ENCODE results near the gene REXO4.

The REXO4 gene

DNA sequence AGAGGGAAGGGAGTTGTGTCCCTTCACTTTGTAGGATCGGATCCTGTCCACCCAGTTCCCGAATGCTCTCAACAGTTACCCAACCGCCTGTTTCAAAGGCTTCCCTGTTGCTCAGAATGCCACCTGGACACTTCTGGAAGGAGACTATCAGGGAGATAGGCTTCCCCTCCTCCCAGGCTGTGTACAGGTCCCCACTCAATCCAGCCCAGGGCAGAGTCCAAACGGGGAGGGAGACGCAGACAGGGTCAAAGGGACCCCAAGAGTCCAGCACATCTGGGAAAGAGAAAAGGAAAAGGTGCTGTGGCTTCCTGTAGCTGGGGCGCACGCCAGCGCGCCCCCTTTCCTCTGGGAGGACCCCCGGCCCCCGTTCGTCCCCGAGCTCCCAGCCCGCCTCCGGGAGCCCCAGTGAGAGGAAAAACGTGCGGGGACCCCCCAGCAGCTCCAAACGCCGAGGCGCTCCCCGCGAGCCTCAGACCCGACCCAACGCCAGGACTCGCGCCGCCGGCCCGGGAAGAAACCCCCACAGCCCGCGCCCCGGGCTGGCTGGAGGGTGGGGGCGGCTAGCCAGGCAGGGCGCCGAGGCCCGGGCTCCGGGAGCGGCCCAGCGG lies 42.6 kb downstream of the REXO4 start (continued):
- TF ChIP-seq, protein P1, sequence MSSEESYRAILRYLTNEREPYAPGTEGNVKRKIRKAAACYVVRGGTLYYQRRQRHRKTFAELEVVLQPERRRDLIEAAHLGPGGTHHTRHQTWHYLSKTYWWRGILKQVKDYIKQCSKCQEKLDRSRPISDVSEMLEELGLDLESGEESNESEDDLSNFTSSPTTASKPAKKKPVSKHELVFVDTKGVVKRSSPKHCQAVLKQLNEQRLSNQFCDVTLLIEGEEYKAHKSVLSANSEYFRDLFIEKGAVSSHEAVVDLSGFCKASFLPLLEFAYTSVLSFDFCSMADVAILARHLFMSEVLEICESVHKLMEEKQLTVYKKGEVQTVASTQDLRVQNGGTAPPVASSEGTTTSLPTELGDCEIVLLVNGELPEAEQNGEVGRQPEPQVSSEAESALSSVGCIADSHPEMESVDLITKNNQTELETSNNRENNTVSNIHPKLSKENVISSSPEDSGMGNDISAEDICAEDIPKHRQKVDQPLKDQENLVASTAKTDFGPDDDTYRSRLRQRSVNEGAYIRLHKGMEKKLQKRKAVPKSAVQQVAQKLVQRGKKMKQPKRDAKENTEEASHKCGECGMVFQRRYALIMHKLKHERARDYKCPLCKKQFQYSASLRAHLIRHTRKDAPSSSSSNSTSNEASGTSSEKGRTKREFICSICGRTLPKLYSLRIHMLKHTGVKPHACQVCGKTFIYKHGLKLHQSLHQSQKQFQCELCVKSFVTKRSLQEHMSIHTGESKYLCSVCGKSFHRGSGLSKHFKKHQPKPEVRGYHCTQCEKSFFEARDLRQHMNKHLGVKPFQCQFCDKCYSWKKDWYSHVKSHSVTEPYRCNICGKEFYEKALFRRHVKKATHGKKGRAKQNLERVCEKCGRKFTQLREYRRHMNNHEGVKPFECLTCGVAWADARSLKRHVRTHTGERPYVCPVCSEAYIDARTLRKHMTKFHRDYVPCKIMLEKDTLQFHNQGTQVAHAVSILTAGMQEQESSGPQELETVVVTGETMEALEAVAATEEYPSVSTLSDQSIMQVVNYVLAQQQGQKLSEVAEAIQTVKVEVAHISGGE (tag by site-specific recombination; conservative IDR thresholded peaks at IDR 0.05; ENCODE audit: low read depth) = peak; percentile 23; the same call in 1 of the 2 replicates
- TF ChIP-seq ZNF610 (tag by site-specific recombination; IDR thresholded peaks at IDR 0.05; ENCODE audit: borderline replicate concordance) (no peak), MZF1 (tag by site-specific recombination; IDR thresholded peaks at IDR 0.05; ENCODE audit: borderline replicate concordance) (no peak)

DNA sequence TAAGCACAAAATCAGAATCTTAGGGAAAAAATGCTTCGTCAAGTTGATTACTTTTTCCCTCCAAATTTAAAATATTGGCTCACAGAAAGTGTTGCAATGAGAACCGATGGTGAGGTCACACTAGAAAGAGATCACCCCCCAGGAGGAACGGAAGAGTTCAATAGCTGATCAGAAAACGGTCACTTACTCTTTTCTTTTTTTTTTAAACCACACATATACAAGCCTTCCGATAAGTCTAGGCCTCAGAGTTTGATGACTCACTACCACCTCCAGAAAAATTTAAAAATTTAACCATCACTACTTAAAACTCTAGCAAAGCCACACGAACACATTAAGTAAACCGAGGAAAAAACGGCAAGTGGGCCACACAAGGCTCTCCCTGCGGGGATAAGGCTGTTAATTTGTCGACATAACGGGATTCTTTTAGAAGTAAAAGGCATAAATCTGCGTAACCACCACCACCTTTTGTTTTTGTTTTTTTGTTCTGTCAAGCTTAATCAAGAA lies 43.1 kb downstream of the REXO4 start:
- Histone ChIP-seq H3K9me3 (ENCODE audit: control insufficient read depth, insufficient read depth, low read depth, low read length) (no peaks in the 10 kb centered on the region), H3K36me3 (ENCODE audit: control insufficient read depth in 2 of 2, insufficient read depth in 1 of 2, low read length in 2 of 2) (peaks cover 7 to 38% of the 10 kb centered on the region in 2 experiments; a peak in 2 of 3 replicates), H3K4me3 (ENCODE audit: low read depth, low read length) (peak overlapping the region; percentile 57), H3K4me1 (ENCODE audit: control insufficient read depth, insufficient read depth, low read length) (peaks cover 5% of the 10 kb centered on the region), H3K27ac (ENCODE audit: extremely low read depth, low read depth, low read length) (no peak overlapping the region)
- ChIA-PET CTCF (interaction anchor here (0.6 to 2.4 kb wide), 9 partner anchors 11 to 1362 kb away, joined by 3 to 8 read pairs (median 3); partner anchors contain the start of genes SURF1 and SURF2), POLR2A (interaction anchor here (0.9 to 3.9 kb wide), 7 partner anchors 9 to 110 kb away, joined by 3 to 18 read pairs (median 3); partner anchors contain the start of genes MED22, RPL7A, SURF1 and SURF2)
- TF ChIP-seq ZEB2 (tag by site-specific recombination; IDR thresholded peaks at IDR 0.05) (peak; percentile 38; the same call in 1 of the 2 replicates), ZNF426 (tag by site-specific recombination; IDR thresholded peaks at IDR 0.05) (no peak), ZNF530 (tag by site-specific recombination; IDR thresholded peaks at IDR 0.05; ENCODE audit: low read depth) (no peak), GLIS1 (tag by site-specific recombination; IDR thresholded peaks at IDR 0.05) (peak; percentile 40; the same call in 1 of the 2 replicates), ZNF664 (tag by site-specific recombination; IDR thresholded peaks at IDR 0.05) (0 out of 2 replicates have a peak, but pooled peaks have one; percentile 24)
- TF ChIP-seq, protein P2, sequence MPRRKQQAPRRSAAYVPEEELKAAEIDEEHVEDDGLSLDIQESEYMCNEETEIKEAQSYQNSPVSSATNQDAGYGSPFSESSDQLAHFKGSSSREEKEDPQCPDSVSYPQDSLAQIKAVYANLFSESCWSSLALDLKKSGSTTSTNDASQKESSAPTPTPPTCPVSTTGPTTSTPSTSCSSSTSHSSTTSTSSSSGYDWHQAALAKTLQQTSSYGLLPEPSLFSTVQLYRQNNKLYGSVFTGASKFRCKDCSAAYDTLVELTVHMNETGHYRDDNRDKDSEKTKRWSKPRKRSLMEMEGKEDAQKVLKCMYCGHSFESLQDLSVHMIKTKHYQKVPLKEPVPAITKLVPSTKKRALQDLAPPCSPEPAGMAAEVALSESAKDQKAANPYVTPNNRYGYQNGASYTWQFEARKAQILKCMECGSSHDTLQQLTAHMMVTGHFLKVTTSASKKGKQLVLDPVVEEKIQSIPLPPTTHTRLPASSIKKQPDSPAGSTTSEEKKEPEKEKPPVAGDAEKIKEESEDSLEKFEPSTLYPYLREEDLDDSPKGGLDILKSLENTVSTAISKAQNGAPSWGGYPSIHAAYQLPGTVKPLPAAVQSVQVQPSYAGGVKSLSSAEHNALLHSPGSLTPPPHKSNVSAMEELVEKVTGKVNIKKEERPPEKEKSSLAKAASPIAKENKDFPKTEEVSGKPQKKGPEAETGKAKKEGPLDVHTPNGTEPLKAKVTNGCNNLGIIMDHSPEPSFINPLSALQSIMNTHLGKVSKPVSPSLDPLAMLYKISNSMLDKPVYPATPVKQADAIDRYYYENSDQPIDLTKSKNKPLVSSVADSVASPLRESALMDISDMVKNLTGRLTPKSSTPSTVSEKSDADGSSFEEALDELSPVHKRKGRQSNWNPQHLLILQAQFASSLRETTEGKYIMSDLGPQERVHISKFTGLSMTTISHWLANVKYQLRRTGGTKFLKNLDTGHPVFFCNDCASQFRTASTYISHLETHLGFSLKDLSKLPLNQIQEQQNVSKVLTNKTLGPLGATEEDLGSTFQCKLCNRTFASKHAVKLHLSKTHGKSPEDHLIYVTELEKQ (tag by site-specific recombination; IDR thresholded peaks at IDR 0.05; ENCODE audit: borderline replicate concordance) = no peak

DNA sequence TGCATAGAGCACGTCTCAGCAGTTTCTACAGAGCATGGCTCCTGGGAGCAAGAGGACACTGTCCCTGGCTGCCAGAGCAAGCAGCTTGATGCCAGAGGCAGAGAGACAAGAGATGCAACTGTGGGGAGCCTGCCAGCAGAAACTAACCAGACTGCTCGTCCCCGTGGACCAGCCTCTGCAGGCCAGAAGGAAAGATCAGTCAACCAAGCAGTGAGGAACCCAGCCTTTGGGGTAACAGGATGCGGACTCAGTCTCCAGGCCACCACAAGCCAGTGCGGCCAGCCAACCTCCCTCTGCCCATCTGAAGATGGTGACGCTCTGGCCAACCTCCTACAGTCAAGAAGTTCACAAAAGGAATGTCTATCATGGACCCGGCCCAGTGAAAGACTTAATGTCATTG lies 45.7 kb downstream of the REXO4 start:
- ChIA-PET POLR2A (interaction anchor here (1.1 to 3.9 kb wide), 7 partner anchors 7 to 87 kb away, joined by 4 to 24 read pairs (median 11); partner anchors contain the start of genes CACFD1, MED22, RPL7A and SURF1), CTCF (interaction anchor here (0.6 to 2.4 kb wide), 4 partner anchors 13 to 221 kb away, joined by 3 to 9 read pairs (median 6); no protein-coding TSS in a partner anchor)
- peaks cover 7 to 57% of the 10 kb centered on the region in 2 experiments; a peak in 2 of 3 replicates for H3K36me3 ChIP-seq (ENCODE audit: control insufficient read depth in 2 of 2, insufficient read depth in 1 of 2, low read length in 2 of 2)
- H3K4me1 ChIP-seq (ENCODE audit: control insufficient read depth, insufficient read depth, low read length) = no peaks in the 10 kb centered on the region; the same call in 1 of the 2 replicates
- H3K4me3 ChIP-seq (ENCODE audit: low read depth, low read length) = no peak overlapping the region
- H3K27ac ChIP-seq (ENCODE audit: extremely low read depth, low read depth, low read length) = no peak overlapping the region
- H3K9me3 ChIP-seq (ENCODE audit: control insufficient read depth, insufficient read depth, low read depth, low read length) = no peaks in the 10 kb centered on the region
- TF ChIP-seq, protein P3, sequence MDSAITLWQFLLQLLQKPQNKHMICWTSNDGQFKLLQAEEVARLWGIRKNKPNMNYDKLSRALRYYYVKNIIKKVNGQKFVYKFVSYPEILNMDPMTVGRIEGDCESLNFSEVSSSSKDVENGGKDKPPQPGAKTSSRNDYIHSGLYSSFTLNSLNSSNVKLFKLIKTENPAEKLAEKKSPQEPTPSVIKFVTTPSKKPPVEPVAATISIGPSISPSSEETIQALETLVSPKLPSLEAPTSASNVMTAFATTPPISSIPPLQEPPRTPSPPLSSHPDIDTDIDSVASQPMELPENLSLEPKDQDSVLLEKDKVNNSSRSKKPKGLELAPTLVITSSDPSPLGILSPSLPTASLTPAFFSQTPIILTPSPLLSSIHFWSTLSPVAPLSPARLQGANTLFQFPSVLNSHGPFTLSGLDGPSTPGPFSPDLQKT (IDR thresholded peaks at IDR 0.05; ENCODE audit: borderline replicate concordance, low read depth, low read length) = no peak
- TF ChIP-seq ZNF560 (tag by site-specific recombination; IDR thresholded peaks at IDR 0.05; ENCODE audit: borderline replicate concordance) = no peak
- TF ChIP-seq, protein P4, sequence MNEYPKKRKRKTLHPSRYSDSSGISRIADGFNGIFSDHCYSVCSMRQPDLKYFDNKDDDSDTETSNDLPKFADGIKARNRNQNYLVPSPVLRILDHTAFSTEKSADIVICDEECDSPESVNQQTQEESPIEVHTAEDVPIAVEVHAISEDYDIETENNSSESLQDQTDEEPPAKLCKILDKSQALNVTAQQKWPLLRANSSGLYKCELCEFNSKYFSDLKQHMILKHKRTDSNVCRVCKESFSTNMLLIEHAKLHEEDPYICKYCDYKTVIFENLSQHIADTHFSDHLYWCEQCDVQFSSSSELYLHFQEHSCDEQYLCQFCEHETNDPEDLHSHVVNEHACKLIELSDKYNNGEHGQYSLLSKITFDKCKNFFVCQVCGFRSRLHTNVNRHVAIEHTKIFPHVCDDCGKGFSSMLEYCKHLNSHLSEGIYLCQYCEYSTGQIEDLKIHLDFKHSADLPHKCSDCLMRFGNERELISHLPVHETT (tag by site-specific recombination; IDR thresholded peaks at IDR 0.05) = no peak
- no peak for TF ChIP-seq ZNF654 (tag by site-specific recombination; IDR thresholded peaks at IDR 0.05; ENCODE audit: low read depth)
- no peak for TF ChIP-seq GFI1B (tag by site-specific recombination; IDR thresholded peaks at IDR 0.05)
- no peak for TF ChIP-seq ZNF391 (tag by site-specific recombination; IDR thresholded peaks at IDR 0.05; ENCODE audit: borderline replicate concordance, low read depth)
- no peak for TF ChIP-seq ZNF48 (tag by site-specific recombination; IDR thresholded peaks at IDR 0.05)
- TF ChIP-seq REPIN1 (tag by site-specific recombination; IDR thresholded peaks at IDR 0.05; ENCODE audit: low read depth) = no peak
- no peak for TF ChIP-seq ZNF341 (tag by site-specific recombination; IDR thresholded peaks at IDR 0.05; ENCODE audit: low read depth)
- no peak for TF ChIP-seq ZNF354C (tag by site-specific recombination; IDR thresholded peaks at IDR 0.05; ENCODE audit: borderline replicate concordance, low read depth)
- TF ChIP-seq RBAK (tag by site-specific recombination; IDR thresholded peaks at IDR 0.05) = no peak

Measured in HEK293 (cell line).